Raji (cell line): Measurements from ENCODE around the gene ZNF516.

Experiments
- POLR2A ChIP-seq: IDR thresholded peaks from 2 replicates; pipeline ENCODE4 v1.6.1; 2011; ENCODE audit warnings: low read depth, low read length, control low read depth; ENCODE audit not compliant: insufficient read depth

ZNF516 gene

DNA sequence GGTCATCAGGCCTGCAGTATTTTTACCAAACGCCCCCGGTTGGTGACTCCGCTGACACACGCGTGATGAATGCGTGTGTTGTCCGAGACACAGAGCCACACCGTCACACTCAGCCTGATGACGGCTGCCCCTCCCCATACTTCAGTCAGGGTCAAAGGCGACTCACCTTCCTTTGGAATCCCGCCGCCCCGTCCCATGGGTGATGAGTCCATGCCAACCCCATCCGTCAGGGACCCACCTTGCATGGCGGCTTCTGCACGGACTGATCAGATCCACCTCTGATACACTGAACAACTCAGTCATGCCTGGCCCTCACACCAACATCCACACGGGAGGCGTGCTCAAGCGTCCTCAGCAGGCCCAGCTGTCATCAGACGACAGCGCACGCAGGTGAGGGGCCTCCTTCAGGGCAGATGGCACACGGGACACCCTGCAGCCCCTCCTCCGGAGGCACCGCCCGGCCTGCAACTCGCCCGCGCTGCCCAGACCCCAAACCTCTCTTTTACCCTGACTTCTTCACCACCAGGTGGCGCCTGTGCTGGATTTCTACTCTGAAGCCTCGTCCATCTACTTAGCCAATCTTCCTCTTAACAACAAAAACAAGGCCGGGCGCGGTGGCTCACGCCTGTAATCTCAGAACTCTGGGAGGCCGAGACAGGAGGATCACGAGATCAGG, 89.2 kb downstream of the ZNF516 start:
- no peak for TF ChIP-seq POLR2A

DNA sequence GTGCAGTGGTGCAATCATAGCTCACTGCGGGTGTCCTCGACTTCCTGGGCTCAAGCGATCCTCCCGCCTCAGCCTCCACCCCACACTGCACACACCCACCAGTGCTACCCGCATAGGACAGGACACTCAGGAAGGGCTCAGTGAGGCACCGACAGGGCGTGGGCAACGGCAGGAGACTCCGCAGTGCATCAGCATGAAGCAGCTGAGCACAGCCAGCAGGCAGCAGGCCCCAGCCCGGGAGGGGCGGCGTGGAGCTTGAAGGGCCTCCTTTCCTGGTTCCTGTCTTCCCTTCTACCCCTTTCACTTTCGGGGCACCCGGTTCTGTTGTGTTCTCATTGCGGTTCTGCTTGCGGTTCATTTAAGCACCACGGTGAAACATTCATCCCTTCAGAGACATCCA, 89.8 kb downstream of the ZNF516 start:
- no peak for TF ChIP-seq POLR2A

DNA sequence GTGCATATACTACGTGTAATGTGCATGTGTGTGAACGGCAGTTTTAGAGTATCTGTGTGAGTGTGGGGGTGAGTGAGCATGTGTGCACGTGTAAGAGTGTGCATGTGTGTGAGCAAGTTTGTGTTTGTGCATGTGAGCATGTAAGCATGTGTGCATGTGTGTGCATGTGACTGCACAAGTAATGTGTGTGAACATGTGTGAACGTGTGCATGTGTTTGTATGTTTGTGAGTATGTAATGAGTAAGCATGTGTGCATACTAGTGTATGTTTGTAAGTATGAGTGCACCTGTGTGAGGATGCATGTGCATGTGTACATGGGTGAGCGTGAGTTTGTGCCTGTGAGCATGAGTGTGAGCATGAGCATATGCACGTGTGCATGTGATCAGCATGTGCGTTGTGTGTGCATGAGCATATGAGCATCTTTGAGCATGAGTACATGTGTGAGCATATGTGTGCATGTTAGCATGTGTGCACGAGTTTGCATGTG, 90.7 kb downstream of the ZNF516 start:
- TF ChIP-seq POLR2A = no peak

DNA sequence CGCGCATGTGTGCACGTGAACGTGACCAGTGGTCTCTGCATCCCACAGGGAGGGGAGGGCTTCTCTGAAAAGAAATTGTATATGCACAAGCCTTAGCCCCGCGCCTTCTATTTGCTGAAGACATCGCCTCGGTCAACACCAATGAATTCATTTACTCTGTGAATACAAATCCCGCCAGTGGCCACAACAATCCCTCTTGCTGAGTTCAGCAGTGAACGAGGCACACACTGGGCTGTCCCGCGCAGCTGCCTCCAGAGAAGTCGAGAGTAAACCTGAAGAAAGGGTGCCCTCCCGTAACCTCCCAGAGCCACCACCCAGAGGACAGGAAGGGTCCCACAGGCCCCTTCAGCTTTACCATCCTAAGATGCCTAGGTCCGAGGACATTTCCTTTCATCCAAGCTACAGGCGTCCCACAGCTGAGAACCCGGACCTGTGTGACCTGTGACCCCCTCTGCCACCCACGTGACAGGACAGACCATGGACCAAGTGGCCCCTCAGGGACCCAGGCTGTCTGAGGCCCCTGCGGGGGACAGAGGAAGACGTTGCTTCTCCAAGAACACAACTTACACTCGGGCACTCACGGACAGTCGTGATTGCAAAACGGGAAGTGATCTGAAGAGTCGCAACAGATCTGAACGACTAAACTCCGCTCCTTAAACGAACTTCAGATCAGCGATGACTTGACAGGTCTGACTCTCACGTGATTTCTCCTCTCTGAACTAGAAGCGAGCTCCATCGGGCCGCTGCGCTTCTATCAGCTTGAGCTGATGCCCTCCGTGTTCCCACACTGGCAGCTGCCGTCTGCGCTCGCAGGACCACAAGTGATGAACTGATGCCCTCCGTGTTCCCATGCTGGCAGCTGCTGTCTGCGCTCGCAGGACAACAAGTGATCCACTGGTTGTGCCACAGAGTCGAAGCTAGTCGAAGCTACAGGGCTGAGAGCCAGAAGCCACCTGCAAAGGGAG, 92.7 kb downstream of the ZNF516 start:
- TF ChIP-seq POLR2A = no peak

DNA sequence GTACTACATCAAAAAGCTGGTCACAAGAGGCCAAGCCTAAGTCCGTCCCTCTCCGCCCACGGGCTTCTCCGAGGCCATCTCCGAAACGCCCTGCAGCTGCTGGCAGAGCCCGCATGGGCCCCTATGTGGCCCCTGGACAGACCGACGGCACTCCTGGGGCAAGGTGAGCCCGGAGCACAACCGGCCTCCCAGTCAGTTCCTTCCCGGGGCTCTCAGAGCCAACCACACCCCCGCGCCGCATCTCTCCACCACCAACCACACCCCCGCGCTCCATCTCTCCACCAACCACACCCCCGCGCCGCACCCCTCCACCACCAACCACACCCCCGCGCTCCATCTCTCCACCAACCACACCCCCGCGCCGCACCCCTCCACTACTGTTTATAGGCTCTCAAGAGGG, 93.5 kb downstream of the ZNF516 start:
- TF ChIP-seq POLR2A = no peak

DNA sequence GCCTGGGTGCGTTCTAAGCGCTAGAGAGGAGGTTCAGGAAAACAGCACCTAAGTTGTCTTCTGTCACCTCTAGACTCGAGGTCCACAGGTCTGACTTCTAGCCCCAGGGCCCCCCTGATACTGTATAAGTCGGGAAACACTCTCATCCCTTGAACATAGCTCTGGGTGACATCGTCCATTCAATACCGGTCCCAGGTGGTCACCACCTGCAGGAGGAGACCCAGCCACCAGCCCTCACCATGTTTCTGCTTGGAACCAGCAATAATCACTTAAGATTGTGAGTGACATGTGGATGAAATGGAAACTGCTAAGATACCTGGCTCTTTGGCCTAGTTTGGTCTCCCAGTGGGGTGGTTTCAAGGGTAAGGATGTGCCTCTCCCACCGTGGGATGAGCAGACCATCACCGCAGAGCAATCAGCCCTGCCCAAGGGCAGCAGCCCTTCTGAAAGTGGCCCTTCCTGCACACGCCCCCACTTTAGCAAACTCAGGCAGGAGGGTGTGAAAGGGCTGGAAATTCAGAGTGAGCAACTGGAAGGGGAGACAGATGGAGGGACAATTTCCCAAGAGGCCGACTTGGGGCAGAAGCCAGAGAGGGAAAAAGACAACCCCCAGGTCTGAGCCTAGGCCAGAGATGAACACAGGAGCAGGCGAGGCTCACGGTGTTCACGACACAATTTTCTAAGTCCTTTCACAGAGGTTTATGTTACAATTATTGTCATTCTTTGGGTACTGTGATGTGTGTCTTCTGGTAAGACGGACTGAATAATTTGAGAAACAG, 95.2 kb downstream of the ZNF516 start:
- no peak for TF ChIP-seq POLR2A

DNA sequence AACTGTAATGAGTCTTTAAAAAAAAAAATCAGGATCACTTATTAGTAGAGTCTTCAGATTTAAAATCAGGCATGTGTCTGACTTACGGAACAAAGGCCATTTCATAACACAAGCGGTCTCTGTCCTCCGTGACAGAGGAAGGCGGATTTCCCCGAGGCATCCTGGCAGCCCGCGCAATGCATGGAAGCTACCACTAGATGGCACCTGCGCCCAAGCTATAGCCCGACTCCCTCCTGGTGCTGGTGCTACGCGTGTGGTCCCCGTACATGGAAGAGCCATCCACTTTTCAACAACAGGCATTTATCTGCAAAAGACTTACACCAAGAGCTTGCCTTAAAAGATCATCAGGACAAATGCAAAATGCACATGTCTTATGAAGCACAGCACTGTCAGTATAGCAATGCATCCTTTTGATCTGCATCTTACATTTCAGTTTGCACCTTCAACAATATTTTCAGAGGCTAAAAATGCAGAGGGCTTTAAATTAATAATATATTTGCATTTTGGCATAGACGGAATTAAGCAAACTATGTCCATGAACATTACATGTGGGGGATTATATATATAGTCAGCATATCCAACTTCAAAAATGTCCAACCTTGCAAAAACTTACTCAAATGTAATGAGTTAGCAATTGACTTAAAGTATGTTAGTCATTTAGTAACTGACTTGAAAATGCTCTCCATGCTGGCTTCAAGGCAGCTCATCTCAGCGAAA, 96.0 kb downstream of the ZNF516 start:
- TF ChIP-seq POLR2A = no peak

DNA sequence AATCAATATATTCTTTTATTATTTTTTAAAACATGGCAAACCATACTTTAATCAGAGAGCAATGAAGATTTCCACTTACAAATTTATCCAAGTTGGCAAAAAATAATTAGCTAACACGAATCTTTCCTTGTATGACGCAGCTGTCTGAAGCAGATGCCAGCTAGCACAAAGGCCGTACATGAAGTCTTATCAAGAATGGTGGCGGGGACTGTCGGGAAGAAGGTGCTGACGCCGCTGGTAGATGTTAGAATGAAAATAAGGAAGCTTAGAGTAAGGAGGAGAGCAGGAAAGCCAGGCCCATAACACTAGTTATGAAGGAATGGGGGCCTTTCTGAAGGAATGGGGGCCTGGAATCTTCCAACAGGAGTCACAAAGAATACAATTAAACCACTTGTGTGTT, 96.7 kb downstream of the ZNF516 start:
- no peak for TF ChIP-seq POLR2A

DNA sequence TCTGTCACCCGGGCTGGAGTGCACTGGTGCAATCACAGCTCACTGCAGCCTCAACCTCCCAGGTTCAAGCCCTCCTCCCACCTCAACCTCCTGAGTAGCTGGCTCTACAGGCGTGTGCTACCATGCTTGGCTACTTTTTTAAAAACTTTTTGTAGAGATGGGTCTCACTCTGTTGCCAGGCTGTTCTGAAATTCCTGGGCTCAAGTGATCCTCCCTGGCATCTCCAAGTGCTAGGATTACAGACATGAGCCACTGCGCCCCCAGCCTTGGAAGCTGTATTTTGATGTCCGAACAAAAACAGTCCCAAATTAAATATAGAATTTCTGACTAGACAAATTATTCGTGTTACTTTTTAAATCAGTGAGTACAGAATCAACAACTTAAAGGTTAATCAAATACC, 97.4 kb downstream of the ZNF516 start:
- TF ChIP-seq POLR2A = no peak

DNA sequence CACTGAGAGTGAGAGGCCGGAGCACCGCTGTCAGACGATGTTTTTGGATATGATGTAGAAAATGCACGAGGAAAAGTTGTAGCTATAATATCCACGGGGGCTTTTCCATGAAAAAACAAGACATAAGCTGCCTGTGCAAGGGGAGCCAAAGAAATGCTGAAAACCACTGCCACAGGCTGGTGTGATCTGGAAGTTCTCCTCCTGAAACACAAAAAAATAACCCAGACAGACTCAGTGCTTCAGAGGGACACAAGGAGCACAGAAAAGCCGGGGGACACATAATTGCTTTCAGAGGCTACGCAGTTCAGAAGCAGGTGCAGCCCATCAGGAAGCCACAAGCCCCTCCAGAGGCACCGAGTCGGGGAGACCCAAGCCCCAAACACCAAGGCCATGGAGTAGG, 98.2 kb downstream of the ZNF516 start:
- no peak for TF ChIP-seq POLR2A

DNA sequence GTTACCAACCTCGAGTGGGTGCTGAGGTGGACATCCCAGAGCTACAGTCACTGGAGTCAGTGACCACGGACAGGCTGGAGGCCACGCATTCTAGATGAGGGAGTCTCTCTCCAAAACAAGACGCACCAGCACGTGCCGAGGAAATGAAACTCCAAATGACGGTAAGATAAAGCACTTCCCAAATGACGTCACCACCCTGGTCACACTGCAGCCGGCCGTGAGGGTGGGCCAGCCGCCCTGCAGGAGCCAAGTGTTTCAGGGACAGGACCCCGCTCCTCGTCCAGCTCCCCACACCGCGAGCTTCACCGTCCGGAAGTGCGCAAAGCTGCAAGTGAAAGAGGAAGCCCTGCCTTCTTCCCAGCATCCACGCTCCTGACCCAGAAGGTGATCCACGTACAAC, 99.4 kb downstream of the ZNF516 start:
- no peak for TF ChIP-seq POLR2A

DNA sequence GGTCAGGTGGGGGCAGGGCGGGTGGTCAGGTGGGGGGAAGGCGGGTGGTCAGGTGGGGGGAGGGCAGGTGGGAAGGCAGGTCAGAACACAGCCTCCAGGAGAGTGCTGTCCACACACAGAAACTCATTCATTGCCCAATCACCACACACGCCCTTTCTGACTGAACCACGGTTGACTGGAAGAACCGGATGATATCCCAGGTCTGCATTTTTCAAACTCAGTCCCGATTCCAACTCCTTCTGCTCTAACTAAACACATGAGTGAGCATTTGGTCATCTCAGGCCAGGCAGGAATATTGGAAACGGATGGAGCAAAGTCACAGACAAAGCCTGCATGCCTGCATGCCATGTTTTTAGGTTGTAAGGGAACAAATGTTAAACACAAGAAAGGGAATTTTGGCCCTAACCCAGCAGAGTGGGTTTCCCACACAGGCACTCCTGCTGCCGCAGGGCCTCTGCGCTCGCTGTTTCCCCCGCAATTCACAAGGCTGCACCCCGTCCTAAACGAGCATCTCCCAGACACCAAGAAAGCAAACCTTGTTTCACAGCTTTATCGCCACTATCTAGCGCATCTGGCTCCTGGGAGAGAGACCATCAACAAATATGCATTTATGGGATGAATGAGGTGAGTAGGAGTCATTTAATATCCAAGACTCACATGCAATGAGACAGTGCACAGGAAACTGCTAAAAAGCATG, 100.1 kb downstream of the ZNF516 start:
- TF ChIP-seq POLR2A = no peak

DNA sequence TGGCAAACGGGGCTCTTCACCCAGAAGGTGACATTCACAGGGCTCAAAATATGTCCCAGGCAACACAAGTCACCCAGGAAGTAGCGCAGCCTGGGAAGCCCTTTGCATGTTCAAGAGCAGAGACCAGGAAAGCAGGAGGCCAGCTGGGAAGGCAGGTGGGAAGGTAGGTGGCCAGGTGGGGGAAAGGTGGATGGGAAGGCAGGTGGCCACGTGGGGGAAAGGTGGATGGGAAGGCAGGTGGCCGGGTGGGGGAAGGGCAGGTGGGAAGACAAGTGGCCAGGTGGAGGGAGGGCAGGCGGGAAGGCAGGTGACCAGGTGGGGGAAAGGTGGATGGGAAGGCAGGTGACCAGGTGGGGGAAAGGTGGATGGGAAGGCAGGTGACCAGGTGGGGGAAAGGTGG, 102.7 kb downstream of the ZNF516 start:
- TF ChIP-seq POLR2A = no peak

DNA sequence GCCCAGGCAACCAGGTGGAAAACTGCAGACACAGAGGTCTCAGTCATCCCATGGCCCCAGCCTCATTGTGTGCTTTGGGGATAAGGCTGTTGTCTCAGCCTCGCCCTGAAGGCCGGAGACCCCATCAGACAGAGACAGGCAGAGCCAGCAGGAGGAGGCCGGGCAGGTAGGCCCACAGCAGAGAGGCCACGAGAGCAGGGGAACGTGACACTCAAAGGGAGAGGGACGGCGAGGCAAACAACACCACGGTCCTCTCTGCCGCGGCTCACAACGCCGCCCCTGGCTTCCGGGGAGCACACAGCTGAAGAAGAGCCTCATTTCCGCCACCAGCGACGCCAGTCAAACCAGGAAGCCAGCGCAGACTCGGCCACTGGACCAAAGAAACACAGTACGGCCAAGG, 103.3 kb downstream of the ZNF516 start:
- TF ChIP-seq POLR2A = no peak
